HG03442 (cell line): ENCODE measurements around the gene GPR83.
"Not testable (repeated sequence)": the region's sequence is repeated elsewhere in the genome, so short reads cannot be mapped to it uniquely, and the experiment has no call there.

Experiments
- ATAC-seq: cut with Tn5 transposase; IDR thresholded peaks from one replicate; pipeline ENCODE4 v1.9.1; 2021; ENCODE audit warnings: mild to moderate bottlenecking, moderate library complexity; ENCODE audit not compliant: unreplicated experiment

Gene GPR83

DNA sequence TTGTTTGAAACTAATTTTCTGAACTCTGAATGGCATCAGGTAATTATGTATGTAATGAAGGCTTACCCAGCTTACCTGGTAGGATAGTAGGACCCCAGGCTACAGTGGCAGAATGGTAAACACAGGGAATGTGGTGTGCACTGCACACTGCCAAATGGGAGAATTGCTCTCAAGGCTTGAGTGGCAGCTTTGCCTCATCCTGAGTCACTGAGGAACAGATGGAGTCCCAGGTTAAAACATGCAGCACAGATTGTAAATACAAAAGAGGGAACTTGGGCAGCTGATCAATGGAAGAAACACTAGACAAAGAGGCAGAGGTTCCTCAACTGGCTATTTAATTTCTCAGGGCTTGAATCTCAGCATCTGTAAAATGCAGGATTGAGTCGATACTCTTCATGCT, 24.4 kb downstream of the GPR83 start:
- ATAC-seq: no peak

GRCh38 chr11:94370576-94370975, 30.6 kb downstream of the GPR83 start:
- not testable (repeated sequence) for ATAC-seq

- ATAC-seq: not testable (repeated sequence)
Observed at GRCh38 chr11:94350850-94351563, 50.2 kb downstream of the GPR83 start.

- ATAC-seq: not testable (repeated sequence)
Observed at GRCh38 chr11:94346311-94346710, 54.9 kb downstream of the GPR83 start.

DNA sequence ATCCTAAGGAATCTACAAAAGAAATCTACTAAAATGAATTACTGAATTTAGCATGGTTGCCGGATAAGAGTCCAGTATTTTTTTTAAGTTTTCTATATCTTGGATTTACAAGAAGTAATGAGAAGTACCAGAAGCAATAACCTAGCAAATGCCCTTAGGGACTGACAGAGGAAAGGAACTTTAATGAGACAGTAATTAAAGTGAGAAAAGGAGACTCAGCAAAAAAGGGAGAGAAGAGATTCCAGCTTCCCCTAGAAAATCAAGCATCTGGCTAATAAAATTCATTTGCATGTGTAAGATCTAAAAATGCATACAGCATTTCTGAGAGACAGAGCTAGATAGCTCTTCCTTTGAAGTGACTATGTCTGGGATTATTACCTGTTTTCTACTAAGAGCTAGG, 57.7 kb downstream of the GPR83 start:
- no peak for ATAC-seq

DNA sequence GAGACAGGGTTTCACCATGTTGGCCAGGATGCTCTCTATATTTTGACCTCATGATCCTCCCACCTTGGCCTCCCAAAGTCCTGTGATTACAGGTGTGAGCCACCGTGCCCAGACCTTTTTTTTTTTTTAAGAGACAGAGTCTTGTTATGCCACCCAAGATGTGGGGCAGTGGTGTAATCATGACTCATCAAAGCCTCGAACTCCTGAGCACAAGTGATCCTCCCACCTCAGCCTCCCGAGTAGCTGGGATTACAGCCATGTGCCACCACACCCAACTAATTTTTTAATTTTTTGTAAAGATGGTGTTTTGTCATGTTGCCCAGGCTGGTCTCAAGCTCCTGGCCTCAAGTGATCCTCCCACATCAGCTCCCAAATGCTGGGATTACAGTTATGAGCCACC, 59.0 kb downstream of the GPR83 start:
- ATAC-seq: no peak

DNA sequence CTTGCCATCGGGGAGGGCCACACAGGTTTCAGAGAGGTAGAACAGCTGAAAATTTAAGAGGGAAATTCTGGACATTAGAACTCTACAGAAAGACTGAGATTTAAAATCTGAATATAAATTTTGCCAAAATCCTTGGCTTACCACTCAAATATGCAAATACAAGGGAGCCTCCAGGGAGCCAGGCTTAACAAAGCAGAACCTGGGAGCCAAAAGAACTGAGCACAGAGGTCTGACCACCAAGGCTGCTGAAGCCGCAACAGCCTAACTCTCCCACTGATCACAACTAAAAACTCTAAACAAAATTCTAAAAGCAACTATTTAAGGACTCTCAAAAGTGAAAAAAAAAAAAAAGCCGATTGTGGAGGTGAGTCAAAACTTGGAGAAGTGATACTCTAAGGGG, 62.6 kb downstream of the GPR83 start:
- no peak for ATAC-seq

GRCh38 chr11:94336033-94336432, 65.2 kb downstream of the GPR83 start:
- ATAC-seq: no peak

- ATAC-seq: no peak
Observed at GRCh38 chr11:94332814-94333213, 68.4 kb downstream of the GPR83 start.

GRCh38 chr11:94330789-94331188, 70.4 kb downstream of the GPR83 start:
- ATAC-seq: no peak

DNA sequence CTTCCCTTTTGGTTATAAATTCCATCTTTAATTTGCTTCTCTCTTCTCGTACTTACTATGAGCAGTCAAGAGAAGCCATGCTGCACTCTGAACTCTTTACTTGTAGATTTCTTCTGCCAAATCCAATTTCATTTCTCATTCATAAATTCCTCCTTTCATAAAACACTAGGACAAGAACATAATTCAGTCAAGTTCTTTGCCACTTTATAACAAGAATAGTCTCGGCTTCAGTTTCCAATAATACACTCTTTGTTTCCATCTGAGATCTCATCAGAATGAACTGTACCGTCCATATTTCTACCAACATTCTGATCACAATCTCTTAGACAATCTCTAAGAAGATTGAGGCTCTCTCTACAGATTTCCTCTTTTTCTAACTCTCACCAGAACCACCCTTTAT, 71.7 kb downstream of the GPR83 start:
- no peak for ATAC-seq

GRCh38 chr11:94328587-94329080, 72.6 kb downstream of the GPR83 start:
- ATAC-seq: no peak
